NCI-H1436 (cell line): Measurements from ENCODE around the gene RSU1.

Experiments used
- DNase-seq: peaks from one replicate; lab custom pipeline; 2025; lab: John Stamatoyannopoulos, UW

The RSU1 gene

DNA sequence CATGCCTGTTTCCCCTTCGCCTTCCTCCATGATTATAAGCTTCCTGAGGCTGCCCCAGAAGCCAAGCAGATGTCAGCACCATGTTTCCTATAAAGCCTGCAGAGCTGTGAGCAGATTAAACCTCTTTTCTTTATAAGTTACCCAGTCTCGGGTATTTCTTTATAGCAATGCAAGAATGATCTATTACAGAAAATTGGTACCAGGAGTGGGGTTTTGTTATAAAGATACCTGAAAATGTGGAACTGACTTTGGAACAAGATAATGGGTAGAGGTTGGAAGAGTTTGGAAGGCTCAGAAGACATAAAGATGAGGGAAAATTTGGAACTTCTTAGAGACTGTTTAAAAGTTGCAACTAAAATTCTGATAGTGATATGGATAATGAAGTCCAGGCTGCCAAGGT lies 4.8 kb upstream of the RSU1 start:
- no peak for DNase-seq

GRCh38 chr10:16820421-16820820 lies 3.2 kb upstream of the RSU1 start:
- no peak for DNase-seq

DNA sequence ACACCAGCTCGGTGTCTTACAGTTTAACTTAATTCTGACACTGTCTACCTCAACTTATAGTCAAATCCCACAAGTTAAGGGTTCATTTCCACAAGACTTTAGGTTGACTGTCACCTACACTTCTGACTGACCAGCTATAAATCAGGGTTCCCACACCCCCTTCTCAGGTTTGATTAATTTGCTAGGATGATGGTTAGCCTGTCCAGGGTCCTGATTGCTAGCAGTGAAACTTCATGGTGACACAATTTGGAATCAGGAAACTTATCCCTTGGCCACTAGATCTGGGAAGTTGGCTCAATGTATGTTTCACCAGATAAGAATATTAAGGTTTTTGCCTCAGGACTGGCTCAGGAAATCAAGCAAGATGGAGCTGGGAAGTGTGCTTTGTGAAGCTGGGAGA lies 2.8 kb upstream of the RSU1 start:
- no peak for DNase-seq

GRCh38 chr10:16819436-16819835 lies 2.2 kb upstream of the RSU1 start:
- DNase-seq = no peak

DNA sequence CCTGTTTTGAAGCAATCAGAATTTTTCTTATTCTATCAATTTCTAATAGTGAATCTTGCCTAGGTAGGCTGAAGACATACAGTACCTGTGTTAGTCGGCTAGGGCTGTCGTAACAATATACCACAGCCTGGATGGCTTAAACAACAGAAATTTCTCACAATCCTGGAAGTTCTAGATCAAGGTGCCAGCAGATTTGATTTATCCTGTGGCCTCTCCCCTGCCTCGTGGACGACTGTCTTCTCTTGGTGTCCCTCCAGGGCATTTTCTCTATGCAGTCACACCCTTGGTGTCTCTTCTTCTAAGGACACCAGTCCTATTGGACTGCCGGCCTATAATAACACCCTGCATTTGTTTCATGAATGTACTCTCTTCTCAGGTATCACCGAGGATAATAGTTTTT lies 1.8 kb upstream of the RSU1 start:
- DNase-seq = no peak

DNA sequence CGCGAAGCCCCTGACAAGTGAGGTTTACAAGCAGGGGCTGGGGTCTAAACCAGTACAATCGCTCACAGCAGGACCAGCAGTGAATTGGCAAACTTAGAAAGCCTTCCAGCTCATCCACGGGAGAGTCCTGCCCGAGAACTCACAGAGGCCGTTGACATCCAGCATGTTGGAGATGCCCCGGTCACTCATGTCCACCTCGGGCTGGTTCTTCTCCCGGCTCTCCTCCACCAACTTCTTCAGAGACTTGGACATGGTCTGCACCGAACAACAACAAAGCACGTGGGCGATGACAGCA lies 447 bp downstream of the RSU1 start:
- DNase-seq = no peak

GRCh38 chr10:16816171-16816570 lies 1.1 kb downstream of the RSU1 start:
- DNase-seq = no peak

GRCh38 chr10:16814012-16814411 lies 3.2 kb downstream of the RSU1 start:
- DNase-seq = no peak

DNA sequence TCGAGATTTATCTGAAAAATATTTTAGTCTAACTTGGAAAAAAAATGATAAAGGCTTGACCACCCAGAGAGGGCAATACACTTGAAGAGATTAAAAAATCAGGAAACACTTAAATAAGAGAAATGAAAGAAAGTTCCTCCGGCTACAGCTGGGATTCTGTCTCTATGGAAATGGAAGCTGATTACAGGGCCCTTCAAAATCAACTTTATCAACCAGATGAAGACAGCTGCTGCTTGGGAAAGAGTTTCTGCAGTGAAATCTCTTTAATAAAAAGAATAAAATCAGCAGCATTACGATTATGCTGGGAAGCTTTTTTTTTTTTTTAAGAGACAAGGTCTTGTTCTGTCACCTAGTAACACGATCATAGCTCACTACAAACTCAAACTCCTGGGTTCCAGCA lies 4.5 kb downstream of the RSU1 start:
- DNase-seq = no peak

DNA sequence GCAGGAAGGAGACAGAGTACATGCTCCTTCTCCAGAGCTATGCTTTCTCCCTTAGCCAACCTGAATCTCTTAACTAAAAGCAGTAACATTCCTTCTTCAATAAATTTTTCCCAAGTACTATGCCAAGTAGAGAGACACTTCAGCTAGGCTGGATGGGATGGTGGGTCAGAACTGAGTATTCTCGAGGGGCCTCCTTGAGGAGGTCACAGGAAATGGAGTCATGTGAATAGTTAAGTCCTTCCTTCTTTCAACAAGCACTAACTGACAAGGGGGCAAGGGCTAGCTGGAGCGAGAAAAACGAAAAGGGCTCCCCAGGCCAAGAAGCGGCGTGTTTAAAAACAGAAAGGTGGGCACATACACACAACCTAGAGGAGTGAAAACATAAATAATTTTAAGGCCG lies 5.5 kb downstream of the RSU1 start:
- DNase-seq = no peak

- no peak for DNase-seq
These were observed 5.9 kb downstream of the RSU1 start for GRCh38 chr10:16811292-16811691.

DNA sequence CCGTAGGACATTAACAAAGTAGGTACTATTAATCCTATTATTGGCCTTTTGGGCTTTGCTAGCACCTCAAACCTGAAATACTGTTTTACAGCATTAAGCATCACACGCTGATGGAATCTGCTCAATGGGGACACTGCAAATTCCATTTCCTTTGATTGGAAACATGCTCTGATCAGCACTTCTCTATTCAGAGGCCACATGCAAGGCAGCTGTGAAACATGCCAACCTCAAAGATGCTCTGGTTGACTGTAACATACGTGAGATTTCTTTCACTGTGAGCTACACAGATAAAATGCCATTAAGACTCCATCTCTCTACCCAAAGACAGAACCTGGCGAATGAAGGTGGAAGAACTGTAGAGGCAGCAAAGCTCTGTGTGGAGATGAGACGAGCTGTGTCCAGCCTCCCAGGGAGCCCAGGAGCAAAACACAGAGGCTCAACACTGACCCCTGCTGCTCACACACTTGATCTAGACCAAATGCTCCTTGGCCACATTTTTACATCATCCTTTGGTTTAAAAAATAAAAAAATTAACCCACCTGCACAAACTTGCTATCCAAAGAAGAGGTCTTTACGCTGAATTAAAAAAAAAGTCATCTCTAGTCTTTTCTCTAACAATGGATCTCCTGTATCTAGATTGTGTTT lies 8.0 kb downstream of the RSU1 start:
- no peak for DNase-seq

DNA sequence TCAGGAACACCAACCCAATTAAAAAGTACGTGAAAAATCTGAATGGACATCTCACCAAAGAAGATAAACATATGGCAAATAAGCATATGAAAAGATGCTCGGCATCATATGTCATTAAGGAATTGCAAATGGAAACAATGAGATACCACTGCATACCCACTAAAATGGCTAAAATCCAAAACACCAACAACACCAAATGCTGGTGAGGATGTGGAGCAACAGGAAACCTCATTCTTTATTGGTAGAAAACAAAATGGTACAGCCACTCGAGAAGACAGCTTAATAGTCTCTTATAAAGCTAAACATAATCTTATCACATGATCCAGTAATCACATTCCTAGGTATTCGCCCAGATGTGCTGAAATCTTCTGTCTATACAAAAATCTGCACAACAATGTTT lies 13.1 kb downstream of the RSU1 start:
- no peak for DNase-seq

DNA sequence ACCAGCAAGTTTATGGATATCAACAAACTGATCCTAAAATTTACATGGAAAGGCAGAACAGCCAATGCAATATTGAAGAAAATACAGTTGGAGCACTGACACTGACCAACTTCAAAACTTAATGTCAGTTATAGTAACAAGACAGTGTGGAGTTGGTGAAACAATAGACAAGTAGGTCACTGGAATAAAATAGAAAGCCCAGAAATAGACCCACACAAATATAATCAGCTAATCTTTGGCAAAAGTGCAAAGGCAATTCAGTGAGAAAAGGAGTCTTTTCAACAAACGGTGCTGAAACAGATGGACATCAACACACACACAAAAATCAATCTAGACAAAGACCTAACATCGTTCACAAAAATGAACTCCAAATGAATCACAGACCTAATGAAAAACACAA lies 13.8 kb downstream of the RSU1 start:
- no peak for DNase-seq

DNA sequence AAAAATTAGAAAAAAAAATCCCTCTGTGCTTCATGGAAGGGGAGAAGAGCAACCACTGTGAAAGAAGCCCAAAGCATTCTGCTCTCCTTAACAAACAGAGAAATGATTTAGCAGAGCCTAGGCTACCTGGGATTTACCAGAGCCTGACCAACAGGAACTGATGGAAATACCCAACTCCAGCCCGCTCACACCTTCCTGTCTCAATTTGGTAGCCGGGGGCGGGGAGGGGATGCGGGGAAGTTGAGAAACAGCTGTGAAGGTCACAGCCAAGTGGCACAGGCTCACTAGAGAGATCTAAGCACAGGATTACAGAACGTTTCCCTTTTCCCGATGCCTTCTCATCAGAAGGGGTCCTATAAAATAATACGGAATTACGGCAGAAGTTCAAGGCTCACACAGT lies 17.6 kb downstream of the RSU1 start:
- no peak for DNase-seq

- no peak for DNase-seq
These were observed 18.7 kb downstream of the RSU1 start for GRCh38 chr10:16798571-16798970.

DNA sequence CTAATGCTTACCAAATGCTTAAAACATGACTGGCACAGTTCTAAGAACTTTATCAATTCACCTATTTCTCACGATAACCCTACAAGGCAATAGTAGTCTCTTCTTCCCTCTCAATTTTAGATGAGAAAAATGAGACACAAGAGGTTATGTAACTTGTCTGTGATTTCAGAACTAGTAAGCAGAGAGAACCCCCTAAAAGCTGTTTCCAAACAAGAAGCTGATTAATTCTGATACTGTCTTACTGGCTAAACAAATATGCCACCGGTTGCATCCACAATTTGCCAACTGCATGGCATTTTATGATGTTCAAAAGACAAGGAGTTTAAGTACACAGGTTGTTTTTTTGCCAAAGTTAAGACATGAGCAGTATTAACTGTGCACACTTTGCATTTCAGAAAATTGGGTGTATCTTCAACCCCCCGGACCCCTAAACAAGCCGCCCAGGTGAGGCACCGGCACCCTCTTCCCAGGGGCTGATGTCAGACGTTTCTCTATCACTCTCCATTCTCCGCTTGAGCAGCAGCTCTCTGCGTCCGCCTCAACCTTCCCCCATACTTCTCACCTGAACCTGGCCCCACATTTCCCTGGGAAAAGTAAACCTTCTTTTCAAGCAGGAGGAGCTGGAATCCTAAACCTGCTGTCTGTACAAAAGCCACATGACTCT lies 21.7 kb downstream of the RSU1 start:
- DNase-seq = no peak

DNA sequence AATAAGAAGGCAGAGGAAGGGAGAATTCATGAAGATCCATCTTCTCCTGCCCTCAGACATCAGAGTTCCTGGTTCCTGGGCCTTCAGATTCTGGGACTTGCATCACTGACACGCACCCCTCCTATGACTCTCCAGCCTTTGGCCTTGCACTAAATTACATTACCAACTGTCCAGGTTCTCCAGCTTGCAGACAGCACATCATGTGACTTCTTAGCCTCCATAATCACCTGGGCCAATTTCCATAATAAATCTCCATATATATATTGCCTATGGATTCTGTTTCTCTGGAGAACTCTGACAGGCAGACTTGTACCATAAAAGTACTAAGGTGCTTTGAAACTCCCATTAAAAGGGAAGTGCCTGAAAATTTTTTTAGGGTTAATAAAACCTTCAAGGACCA lies 23.2 kb downstream of the RSU1 start:
- DNase-seq = no peak

GRCh38 chr10:16792675-16793074 lies 24.5 kb downstream of the RSU1 start:
- DNase-seq = no peak

DNA sequence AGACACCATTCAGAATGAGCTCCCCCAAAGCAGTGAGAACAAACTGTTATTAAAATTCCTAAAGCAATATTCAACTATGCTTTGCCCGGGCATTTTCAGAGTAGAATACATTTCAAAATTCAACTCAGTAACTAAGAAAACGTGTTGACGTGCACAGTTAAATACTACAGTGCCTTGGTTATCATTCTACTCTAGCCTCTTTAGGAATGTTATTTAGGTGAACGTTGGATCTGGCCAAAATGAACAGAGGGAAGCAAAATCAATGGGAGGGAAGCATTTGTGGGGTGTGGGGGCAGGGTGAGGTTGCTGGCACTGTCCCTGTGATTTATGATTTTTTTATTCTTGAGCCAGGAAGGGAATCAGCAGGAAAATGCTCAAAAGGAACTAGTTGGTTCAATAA lies 27.5 kb downstream of the RSU1 start:
- DNase-seq = no peak

DNA sequence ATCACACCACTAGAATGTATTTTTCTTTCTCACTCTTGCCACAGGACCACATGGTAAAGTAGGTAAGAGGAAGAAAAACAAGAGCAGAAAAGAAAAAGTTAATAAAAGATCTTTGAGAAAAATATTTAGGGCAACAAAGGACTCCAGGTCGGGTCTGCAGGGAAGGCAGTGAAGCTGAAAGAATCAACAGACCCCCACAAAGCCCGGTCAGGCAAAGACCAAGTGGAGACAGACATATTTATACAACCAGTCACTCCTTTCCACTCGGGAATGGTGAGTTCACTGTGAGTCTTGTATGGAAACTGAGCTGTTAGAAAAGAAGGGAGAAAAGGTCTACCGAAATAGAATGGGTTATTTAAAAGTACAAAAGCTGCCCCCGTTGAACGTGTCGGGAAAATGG lies 28.0 kb downstream of the RSU1 start:
- no peak for DNase-seq

- DNase-seq = no peak
These were observed 28.4 kb downstream of the RSU1 start for GRCh38 chr10:16788778-16789177.

GRCh38 chr10:16788125-16788524 lies 29.1 kb downstream of the RSU1 start:
- no peak for DNase-seq

DNA sequence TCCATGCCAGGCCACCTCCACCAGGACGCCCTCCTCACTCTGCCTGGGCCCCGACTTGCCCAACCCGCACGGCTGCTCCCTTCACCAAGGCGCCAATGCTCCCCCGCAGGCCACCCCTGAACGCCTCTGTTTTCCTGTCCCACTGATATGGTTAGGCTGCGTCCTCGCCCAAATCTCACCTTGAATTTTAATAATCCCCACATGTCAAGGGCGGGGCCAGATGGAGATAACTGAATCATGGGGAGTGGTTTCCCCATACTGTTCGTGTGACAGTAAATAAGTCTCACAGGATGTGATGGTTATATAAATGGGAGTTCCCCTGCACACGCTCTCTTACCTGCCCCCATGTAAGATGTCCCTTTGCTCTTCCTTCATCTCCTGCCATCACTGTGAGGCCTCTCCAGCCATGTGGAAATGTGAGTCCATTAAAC lies 29.8 kb downstream of the RSU1 start:
- no peak for DNase-seq
